NCI-H2227 (cell line): Measurements from ENCODE around the gene ADAMTS13.
"Not testable (repeated sequence)": the region's sequence is repeated elsewhere in the genome, so short reads cannot be mapped to it uniquely, and the experiment has no call there.

Experiments
- DNase-seq: peaks from one replicate; lab custom pipeline; 2025; ENCODE audit not compliant: unreplicated experiment; lab: John Stamatoyannopoulos, UW

The ADAMTS13 gene

GRCh38 chr9:133424187-133424586 lies 2.0 kb downstream of the ADAMTS13 start:
- no peak for DNase-seq

DNA sequence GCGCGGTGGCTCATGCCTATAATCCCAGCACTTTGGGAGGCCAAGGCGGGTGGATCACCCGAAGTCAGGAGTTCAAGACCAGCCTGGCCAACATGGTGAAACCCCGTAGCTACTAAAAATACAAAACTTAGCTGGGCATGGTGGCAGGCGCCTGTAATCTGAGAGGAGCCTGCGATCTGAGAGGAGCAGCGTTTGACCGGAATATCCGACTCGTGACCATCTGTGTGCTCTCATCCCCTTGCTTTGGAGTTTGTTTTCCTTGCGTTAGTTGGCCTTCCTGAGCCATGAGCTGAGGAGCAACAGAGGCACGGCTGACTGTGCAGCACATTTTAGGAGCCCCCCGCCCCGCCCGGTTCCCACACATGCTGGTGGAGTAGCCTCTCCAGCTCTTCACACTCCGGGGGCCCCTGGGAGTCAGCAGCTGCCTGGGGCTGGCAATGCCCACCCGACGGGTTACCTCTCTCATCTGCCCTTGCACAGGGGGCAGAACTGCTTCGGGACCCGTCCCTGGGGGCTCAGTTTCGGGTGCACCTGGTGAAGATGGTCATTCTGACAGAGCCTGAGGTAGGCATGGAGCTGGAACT lies 3.0 kb downstream of the ADAMTS13 start:
- DNase-seq = no peak

GRCh38 chr9:133426011-133426410 lies 3.8 kb downstream of the ADAMTS13 start:
- DNase-seq = no peak

- no peak for DNase-seq
These were observed 5.6 kb downstream of the ADAMTS13 start for GRCh38 chr9:133427658-133428348.

DNA sequence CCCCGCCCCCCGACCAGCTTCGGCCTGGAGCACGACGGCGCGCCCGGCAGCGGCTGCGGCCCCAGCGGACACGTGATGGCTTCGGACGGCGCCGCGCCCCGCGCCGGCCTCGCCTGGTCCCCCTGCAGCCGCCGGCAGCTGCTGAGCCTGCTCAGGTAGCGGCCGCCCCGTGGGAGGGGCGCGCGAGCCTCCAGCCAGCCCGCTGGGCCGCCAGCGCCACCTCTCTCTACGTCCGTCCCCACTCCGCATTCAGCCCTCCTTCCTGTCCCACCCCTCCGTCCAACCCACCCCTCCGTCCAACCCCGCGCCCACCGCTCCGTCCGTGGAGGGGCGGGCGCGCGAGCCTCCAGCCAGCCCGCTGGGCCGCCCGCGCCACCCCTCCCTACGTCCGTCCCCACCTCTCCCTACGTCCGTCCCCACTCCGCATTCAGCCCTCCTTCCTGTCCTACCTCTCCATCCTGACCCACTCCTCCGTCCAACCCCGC lies 6.5 kb downstream of the ADAMTS13 start:
- peak; percentile 82 for DNase-seq

- no peak for DNase-seq
These were observed 7.0 kb downstream of the ADAMTS13 start for GRCh38 chr9:133429214-133429613.

- DNase-seq = no peak
These were observed 7.5 kb downstream of the ADAMTS13 start for GRCh38 chr9:133429641-133430161.

DNA sequence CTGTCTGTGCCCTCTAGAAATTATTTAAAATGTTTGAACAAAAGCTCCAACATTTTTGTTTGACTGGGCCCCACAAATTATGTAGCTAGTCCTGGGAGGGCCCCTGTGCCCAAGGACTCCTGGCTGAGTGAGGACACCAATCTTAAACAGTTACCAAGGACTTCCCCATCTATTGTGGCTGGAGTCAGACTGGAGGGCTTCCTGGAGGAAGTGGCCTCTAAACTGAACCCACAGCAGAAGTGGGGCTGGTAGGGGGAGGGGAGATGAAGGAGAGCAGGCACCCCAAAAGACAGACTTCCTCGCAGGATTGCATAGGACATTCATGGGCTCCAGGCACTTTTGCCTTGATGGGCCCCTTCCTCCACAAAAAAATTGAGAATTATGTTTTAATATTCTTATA lies 8.1 kb downstream of the ADAMTS13 start:
- no peak for DNase-seq

DNA sequence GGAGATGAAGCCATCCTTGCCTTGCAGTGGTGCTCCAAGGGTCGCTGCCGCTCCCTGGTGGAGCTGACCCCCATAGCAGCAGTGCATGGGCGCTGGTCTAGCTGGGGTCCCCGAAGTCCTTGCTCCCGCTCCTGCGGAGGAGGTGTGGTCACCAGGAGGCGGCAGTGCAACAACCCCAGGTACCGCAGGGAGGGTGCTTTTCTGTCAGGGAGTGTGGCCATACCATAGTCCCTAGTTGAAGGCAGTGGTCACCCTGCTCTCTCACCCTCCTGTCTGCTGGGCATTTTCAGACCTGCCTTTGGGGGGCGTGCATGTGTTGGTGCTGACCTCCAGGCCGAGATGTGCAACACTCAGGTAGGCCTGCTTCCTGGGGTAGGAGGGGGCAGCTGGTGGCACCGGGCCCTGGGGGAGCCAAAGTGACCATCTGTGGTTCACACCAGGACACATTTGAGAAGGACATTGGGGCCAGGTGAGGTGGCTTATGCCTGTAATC lies 11.2 kb downstream of the ADAMTS13 start:
- DNase-seq = no peak

GRCh38 chr9:133436681-133437080 lies 14.5 kb downstream of the ADAMTS13 start:
- DNase-seq = no peak

- no peak for DNase-seq
These were observed 15.8 kb downstream of the ADAMTS13 start for GRCh38 chr9:133437753-133438531.

GRCh38 chr9:133439337-133439736 lies 17.2 kb downstream of the ADAMTS13 start:
- DNase-seq = no peak

DNA sequence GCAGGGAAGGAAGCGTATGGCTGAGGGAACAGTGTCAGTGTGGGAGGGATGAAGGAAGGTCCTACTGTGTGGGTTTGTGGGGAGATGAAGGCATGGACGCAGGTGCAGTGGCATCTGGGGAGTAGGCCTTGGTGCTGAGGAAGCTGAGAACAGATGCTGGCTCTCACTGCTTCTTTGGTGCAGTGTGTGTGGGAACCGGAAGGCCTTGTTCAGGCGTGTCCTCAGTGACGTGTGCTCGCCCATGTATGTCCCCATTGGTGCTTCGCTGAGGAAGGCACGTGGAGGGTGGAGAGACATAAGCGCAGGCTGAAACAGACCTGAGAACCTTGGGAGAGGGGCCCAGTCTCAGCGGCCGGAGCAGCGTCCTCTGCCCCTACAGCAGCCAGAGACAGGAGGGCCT lies 18.7 kb downstream of the ADAMTS13 start:
- DNase-seq = no peak

DNA sequence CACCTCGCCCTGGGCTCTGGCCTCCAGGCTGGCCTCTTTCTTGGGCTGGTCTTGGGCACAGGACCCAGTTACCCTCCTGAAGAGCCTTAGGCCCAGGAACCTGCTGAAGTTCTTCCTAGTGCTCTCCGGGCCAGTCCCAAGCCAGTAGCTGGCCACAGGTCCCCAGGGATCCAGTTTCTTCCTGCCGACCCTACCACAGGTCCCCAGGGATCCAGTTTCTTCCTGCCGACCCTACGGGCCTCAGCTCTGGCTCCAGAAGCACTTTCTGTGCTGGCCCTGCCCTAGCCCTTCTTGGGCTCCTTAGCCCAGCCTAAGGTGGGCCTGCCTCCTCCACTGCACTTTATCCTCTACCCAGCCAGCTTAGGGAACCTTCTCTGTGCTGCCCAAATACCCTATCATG lies 19.4 kb downstream of the ADAMTS13 start:
- DNase-seq = no peak

GRCh38 chr9:133443248-133443647 lies 21.1 kb downstream of the ADAMTS13 start:
- no peak for DNase-seq

GRCh38 chr9:133443982-133444381 lies 21.8 kb downstream of the ADAMTS13 start:
- DNase-seq = no peak

GRCh38 chr9:133445293-133445969 lies 23.3 kb downstream of the ADAMTS13 start:
- DNase-seq = no peak

DNA sequence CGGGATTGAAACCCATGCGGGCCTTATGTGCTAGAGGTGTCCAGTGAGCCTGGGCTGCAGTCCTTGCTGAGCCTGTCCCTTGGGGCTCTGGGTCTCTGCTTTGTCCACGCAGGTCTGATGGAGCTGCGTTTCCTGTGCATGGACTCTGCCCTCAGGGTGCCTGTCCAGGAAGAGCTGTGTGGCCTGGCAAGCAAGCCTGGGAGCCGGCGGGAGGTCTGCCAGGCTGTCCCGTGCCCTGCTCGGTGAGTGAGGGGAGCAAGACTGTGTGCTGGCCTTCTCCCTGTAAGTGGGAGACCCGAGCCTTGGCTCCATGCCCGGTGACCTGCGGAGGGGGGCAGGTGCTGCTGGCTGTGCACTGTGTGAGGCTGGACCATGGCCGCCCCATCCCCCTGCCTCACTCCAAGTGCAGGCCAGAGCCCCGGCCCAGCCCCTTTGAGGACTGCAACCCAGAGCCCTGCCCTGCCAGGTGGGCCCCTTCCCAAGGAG lies 26.4 kb downstream of the ADAMTS13 start:
- DNase-seq = no peak

- no peak for DNase-seq
These were observed 27.6 kb downstream of the ADAMTS13 start for GRCh38 chr9:133449760-133450159.

GRCh38 chr9:133451865-133452264 lies 29.7 kb downstream of the ADAMTS13 start:
- not testable (repeated sequence) for DNase-seq

DNA sequence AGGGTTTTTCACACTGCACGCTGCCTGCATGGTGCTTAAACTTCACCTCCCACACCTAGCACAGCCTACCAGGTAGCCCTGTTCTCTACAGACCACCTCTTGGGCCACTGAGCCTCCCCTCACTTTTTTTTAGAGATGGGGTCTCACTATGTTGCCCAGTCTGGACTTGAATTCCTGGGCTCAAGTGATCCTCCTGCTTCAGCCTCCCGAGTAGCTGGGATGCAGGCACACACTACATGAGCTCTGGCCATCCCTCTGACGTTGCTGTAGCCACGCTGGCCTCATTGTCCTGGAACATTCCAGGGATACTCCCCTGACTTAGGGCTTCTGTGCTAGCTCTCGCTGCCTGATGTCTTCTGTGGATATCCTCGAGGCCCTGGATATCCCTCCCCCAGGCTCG lies 30.4 kb downstream of the ADAMTS13 start:
- DNase-seq = no peak
